Retinal pigment epithelial cell (primary cell): ENCODE measurements around the gene SUN3.
"Not testable (repeated sequence)": the region's sequence is repeated elsewhere in the genome, so short reads cannot be mapped to it uniquely, and the experiment has no call there.

Source experiments
- DNase-seq: peaks from one replicate; pipeline ENCODE4 v3.0.0-alpha.2; 2010; ENCODE audit warnings: low read depth
- H3K4me3 ChIP-seq: 2 replicates; pipeline ENCODE4 v1.5.1; 2011; ENCODE audit warnings: mild to moderate bottlenecking, low read length, control low read depth, moderate library complexity
- CTCF ChIP-seq: conservative IDR thresholded peaks from 2 replicates; pipeline ENCODE4 v1.5.1; 2011; ENCODE audit warnings: low read depth, low read length, control low read depth, inconsistent platforms

SUN3 gene

DNA sequence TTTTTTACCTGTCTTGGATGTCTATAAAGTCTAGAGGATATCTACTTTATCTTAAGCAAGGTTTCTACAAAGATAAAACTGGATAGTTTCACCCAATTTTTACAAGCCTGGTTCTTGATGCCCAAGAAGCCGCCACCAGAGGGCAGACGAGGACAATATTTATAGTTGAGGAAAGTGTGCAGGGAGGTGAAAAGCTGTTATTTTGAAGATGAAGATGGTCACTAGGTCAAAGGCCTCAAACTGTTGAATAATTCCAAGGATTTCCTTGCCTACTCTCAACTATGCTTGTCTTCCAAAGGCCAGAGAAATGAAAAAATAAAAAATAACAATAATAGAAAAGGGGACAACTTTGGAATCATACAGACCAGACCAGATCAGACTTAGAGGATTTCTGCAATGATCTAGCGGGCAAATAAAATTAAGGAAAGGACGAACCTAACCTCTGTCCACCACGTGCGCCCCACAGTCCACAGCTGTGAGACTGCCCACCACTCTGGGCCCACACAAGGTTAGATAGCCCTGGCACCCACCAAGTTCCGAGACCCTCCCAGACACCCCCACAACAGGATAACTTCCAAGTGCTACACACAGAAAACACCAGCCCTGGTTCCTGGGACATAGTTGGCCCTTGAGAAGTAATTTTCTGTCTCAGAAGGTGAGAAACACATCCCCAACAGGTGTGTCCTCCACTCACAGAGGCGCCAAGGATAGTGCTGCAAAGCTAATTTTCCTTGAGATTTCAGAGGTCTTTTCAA, 83.5 kb downstream of the SUN3 start:
- DNase-seq: peak; percentile 9
- peak; percentile 77 for TF ChIP-seq CTCF
- H3K4me3 ChIP-seq: no peak overlapping the region

GRCh38 chr7:47944536-47945260, 84.2 kb downstream of the SUN3 start:
- no peak overlapping the region for H3K4me3 ChIP-seq
- no peak for DNase-seq
- no peak for TF ChIP-seq CTCF

GRCh38 chr7:47943676-47944474, 85.0 kb downstream of the SUN3 start:
- H3K4me3 ChIP-seq: no peak overlapping the region
- DNase-seq: no peak
- TF ChIP-seq CTCF: no peak

DNA sequence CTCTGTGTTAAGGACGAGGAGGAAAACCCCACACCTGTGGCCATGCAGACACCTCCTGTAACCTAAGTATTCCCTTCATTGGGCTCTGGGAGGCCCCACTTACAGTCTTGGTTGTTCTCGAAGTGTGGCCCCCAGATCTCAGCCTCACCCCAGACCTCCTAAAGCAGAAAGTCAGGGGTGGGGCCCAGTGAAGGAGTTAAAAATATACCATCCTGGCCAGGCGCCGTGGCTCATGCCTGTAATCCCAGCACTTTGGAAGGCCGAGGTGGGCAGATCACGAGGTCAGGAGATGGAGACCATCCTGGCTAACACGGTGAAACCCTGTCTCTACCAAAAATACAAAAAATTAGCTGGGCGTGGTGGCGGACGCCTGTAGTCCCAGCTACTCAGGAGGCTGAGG, 86.3 kb downstream of the SUN3 start:
- DNase-seq, H3K4me3 ChIP-seq: not testable (repeated sequence)

DNA sequence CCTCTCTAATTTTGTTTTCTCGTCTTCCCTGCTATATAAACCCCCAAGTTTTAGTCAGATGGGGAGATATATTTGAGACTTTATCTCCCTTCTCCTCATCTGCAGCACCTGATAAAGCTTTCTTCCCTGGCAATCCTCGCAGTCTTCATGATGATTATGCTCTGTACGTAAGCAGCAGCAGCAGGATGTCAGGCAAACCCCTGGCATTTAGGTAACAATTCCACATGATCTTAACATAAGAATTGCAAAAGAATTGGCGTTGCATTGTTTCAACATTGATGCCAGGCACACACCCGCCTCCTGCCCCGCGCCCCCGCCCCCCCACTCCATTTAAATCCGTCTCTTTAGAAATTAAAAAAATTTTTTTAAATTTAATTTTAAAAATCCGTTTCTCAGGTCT, 86.8 kb downstream of the SUN3 start:
- peak; percentile 25 for DNase-seq
- TF ChIP-seq CTCF: no peak
- no peak overlapping the region for H3K4me3 ChIP-seq

DNA sequence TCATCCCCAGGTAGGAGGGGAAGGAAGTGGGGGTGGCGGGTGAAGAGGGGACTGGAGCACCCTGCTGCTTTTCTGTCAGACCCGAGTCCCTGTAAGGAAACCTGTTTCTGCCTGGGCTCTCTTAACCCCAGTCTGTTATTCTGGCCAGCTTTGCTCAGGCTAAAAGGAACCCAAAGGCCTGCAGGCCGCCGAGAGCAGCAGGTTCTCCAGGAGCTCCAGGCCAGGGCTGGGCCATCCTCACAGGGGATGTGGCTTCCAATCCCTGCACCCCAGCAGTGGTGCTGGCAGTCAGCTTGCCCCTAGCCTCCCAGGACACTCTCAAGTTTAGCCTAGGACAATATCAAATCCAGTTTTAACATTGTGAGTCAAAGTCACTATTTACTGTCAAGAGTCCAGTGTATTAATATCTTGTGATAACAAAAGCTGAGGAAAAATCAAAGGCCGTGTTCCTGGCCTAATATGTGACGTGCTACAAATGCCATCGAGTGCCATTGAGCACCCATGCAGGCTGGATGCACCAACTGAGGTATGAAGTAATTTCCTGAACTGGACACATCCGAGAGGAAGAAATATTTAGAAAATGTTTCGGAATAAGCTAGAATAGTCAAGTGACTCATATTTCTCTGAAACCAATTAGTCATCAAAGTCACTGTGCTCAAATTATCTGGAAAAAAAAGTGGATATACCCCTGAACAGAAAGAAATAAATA, 87.6 kb downstream of the SUN3 start:
- TF ChIP-seq CTCF: no peak
- DNase-seq: peak; percentile 52
- H3K4me3 ChIP-seq: no peak overlapping the region
